KMS-11 (cell line): ENCODE measurements around the gene MYO15A.

Source experiments
- H2AFZ ChIP-seq: fragments of 200-600 bp; sonication (generic); 2 replicates; pipeline ENCODE4 v1.6.1; 2016; ENCODE audit warnings: antibody characterized with exemption, mixed run types, low read depth
- H3K27ac ChIP-seq: fragments of 200-600 bp; sonication (generic); 2 replicates; pipeline ENCODE4 v1.6.1; 2016; ENCODE audit warnings: mild to moderate bottlenecking, mixed run types
- H3K27me3 ChIP-seq: fragments of 200-600 bp; sonication (generic); 2 replicates; pipeline ENCODE4 v1.6.1; 2017; ENCODE audit warnings: mild to moderate bottlenecking, low read depth, mixed run types, moderate library complexity; ENCODE audit not compliant: insufficient read depth
- H3K36me3 ChIP-seq: fragments of 200-600 bp; sonication (generic); 2 replicates; pipeline ENCODE4 v1.6.1; 2017; ENCODE audit warnings: mild to moderate bottlenecking, mixed run types; ENCODE audit not compliant: insufficient read depth
- H3K4me1 ChIP-seq: fragments of 200-600 bp; sonication (generic); 2 replicates; pipeline ENCODE4 v1.6.1; 2016; ENCODE audit warnings: mild to moderate bottlenecking, low read depth, mixed run types; ENCODE audit not compliant: poor library complexity, severe bottlenecking
- H3K4me2 ChIP-seq: fragments of 200-600 bp; sonication (generic); 2 replicates; pipeline ENCODE4 v1.7.0; 2016; ENCODE audit warnings: mild to moderate bottlenecking, mixed run types
- H3K4me3 ChIP-seq: fragments of 200-600 bp; sonication (generic); IDR thresholded peaks from 2 replicates; pipeline ENCODE4 v1.6.1; 2017; ENCODE audit warnings: low read depth, low read length, mixed read lengths; ENCODE audit not compliant: insufficient read depth
- H3K79me2 ChIP-seq: fragments of 200-600 bp; sonication (generic); 2 replicates; pipeline ENCODE4 v1.6.1; 2016; ENCODE audit warnings: low read depth, mixed run types; ENCODE audit not compliant: insufficient read depth
- H3K9ac ChIP-seq: fragments of 200-600 bp; sonication (generic); 2 replicates; pipeline ENCODE4 v1.6.1; 2016; ENCODE audit warnings: mild to moderate bottlenecking, mixed run types
- H4K20me1 ChIP-seq: fragments of 200-600 bp; sonication (generic); 2 replicates; pipeline ENCODE4 v1.6.1; 2016; ENCODE audit warnings: mild to moderate bottlenecking, mixed run types; ENCODE audit not compliant: insufficient read depth
- CTCF ChIP-seq: fragments of 200-600 bp; sonication (generic); conservative IDR thresholded peaks from 2 replicates; pipeline ENCODE4 v1.6.1; 2017; ENCODE audit warnings: low read depth, mild to moderate bottlenecking, antibody characterized with exemption, low read length, moderate library complexity, mixed read lengths

Gene MYO15A

DNA sequence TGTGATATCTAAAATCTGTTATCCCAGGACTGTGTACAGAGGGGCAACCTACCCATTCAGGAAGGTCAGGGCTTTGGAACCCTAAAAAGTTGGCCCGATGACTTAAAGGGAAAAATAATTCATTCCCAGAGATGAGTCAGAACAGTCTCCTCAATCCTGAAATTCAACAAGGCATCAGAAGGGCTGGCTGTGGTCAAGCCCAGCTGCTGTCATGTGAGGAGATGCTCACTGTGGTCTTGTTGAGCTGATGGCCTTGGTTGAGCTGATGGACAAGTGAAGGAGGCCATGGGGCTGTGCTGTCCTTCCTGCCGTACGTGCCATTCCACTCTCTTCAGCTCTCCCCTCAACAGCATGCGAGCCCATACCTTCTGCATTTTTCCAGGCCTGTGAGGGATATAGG is 41.7 kb upstream of the MYO15A start:
- Histone ChIP-seq H3K36me3 (no peaks in the 10 kb centered on the region), H3K79me2 (no peaks in the 10 kb centered on the region), H4K20me1 (no peaks in the 10 kb centered on the region), H3K27me3 (no peaks in the 10 kb centered on the region), H3K4me2 (no peak overlapping the region), H3K4me1 (no peaks in the 10 kb centered on the region), H2AFZ (no peak overlapping the region), H3K27ac (no peak overlapping the region), H3K4me3 (no peak overlapping the region), H3K9ac (no peak overlapping the region)
- TF ChIP-seq CTCF = no peak

DNA sequence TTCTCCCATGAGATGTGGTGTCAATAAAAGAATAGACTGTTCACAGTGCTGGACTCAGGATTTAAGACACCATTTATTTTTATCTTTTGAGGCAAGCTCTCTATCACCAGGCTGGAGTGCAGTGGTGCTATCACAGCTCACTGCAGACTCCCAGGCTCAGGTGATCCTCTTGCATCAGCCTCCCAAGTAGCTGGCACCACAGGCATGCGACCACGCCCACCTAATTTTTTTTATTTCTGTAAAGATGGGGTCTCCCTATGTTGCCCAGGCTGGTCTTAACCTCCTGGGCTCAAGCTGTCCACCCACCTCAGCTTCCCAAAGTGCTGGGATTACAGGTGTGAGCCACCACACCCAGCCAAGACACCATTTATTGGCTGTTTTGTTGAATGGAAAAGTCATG is 39.5 kb upstream of the MYO15A start:
- Histone ChIP-seq H3K4me3 (no peak overlapping the region), H4K20me1 (no peaks in the 10 kb centered on the region), H3K27ac (no peak overlapping the region), H3K4me1 (no peaks in the 10 kb centered on the region), H3K4me2 (no peak overlapping the region), H3K79me2 (no peaks in the 10 kb centered on the region), H3K9ac (no peak overlapping the region), H3K27me3 (no peaks in the 10 kb centered on the region), H3K36me3 (no peaks in the 10 kb centered on the region), H2AFZ (no peak overlapping the region)
- TF ChIP-seq CTCF = no peak

GRCh38 chr17:18070861-18071340 is 37.7 kb upstream of the MYO15A start:
- Histone ChIP-seq H3K4me3 (no peak overlapping the region), H3K9ac (no peak overlapping the region), H3K79me2 (no peaks in the 10 kb centered on the region), H3K36me3 (no peaks in the 10 kb centered on the region), H3K4me2 (no peak overlapping the region), H2AFZ (no peak overlapping the region), H3K27ac (no peak overlapping the region), H4K20me1 (no peaks in the 10 kb centered on the region), H3K27me3 (no peaks in the 10 kb centered on the region), H3K4me1 (no peaks in the 10 kb centered on the region)
- TF ChIP-seq CTCF = no peak

- Histone ChIP-seq H3K4me3 (no peak overlapping the region), H3K4me2 (no peak overlapping the region), H3K36me3 (no peaks in the 10 kb centered on the region), H3K9ac (no peak overlapping the region), H3K4me1 (no peaks in the 10 kb centered on the region), H3K79me2 (no peaks in the 10 kb centered on the region), H2AFZ (no peak overlapping the region), H4K20me1 (no peaks in the 10 kb centered on the region), H3K27me3 (no peaks in the 10 kb centered on the region), H3K27ac (no peak overlapping the region)
- no peak for TF ChIP-seq CTCF
These were observed 36.8 kb upstream of the MYO15A start for GRCh38 chr17:18071751-18072150.
